Chondrocyte (in vitro differentiated cells): ENCODE measurements around the gene SNW1. TPM values are rescaled to one million over a fixed set of nuclear protein-coding genes. Genes with fewer than 3 reads are reported as not detected.
"Not testable (repeated sequence)": the region's sequence is repeated elsewhere in the genome, so short reads cannot be mapped to it uniquely, and the experiment has no call there.

Experiments used
- DNase-seq: peaks from one replicate; pipeline ENCODE4 v3.0.0; 2021; ENCODE audit warnings: mixed read lengths, low spot score
- H3K27ac Mint-ChIP-seq: one replicate; pipeline ENCODE4 v1.8.0; 2021; ENCODE audit warnings: mild to moderate bottlenecking, moderate library complexity, mixed read lengths; ENCODE audit not compliant: unreplicated experiment
- H3K27me3 Mint-ChIP-seq: 2 replicates; pipeline ENCODE4 v1.8.0; 2021; ENCODE audit warnings: low read depth, mixed read lengths
- H3K36me3 Mint-ChIP-seq: 2 replicates; pipeline ENCODE4 v1.8.0; 2021; ENCODE audit warnings: low read depth, mixed read lengths
- H3K4me1 Mint-ChIP-seq: 2 replicates; pipeline ENCODE4 v1.8.0; 2021; ENCODE audit warnings: low read depth, mild to moderate bottlenecking, mixed read lengths
- H3K4me3 Mint-ChIP-seq: one replicate; pipeline ENCODE4 v1.8.0; 2021; ENCODE audit warnings: mild to moderate bottlenecking, moderate library complexity, mixed read lengths; ENCODE audit not compliant: unreplicated experiment
- H3K9me3 Mint-ChIP-seq: 2 replicates; pipeline ENCODE4 v1.8.0; 2021; ENCODE audit warnings: low read depth, mixed read lengths
- CTCF ChIP-seq: fragments of 200-600 bp; sonication (generic); IDR thresholded peaks from 2 replicates; pipeline ENCODE4 v1.5.0; 2021; ENCODE audit warnings: antibody characterized with exemption, mild to moderate bottlenecking, moderate library complexity
- total RNA-seq: library from RNA; stranded (reverse); gene quantifications from 3 replicates; pipeline ENCODE4 v1.2.1, GENCODE V29; 2021

The SNW1 gene
- total RNA-seq, 1 donor from 2014 or later, result 61.7 TPM

GRCh38 chr14:77800814-77801213 is 39.9 kb upstream of the SNW1 start:
- H3K9me3 Mint-ChIP-seq, result no peaks in the 10 kb centered on the region
- peak overlapping the region; percentile 87 for H3K4me3 Mint-ChIP-seq
- no peak for DNase-seq
- no peak overlapping the region for H3K27ac Mint-ChIP-seq
- peaks cover 10% of the 10 kb centered on the region for H3K4me1 Mint-ChIP-seq
- TF ChIP-seq CTCF, result no peak
- H3K36me3 Mint-ChIP-seq, result no peaks in the 10 kb centered on the region
- H3K27me3 Mint-ChIP-seq, result no peaks in the 10 kb centered on the region

GRCh38 chr14:77799863-77800730 is 39.1 kb upstream of the SNW1 start, which contains the start of gene ADCK1:
TSS of gene ADCK1 (plus strand) at chr14:77800109. CDS start at chr14:77818979, 18,870 bp downstream.
- H3K27me3 Mint-ChIP-seq, result no peaks in the 10 kb centered on the region
- peak within 1 kb of the TSS; percentile 87 for H3K4me3 Mint-ChIP-seq

GRCh38 chr14:77799456-77799855 is 38.5 kb upstream of the SNW1 start:
- not testable (repeated sequence) for H3K9me3 Mint-ChIP-seq, H3K36me3 Mint-ChIP-seq, DNase-seq, H3K27ac Mint-ChIP-seq, H3K27me3 Mint-ChIP-seq
- H3K4me1 Mint-ChIP-seq, result peaks cover 14% of the 10 kb centered on the region
- H3K4me3 Mint-ChIP-seq, result peak overlapping the region; percentile 87

More at GRCh38 chr14:77799863-77800730, 39.1 kb upstream of the SNW1 start, which contains the start of gene ADCK1:
- peak within 1 kb of the TSS; percentile 88 for H3K27ac Mint-ChIP-seq
- peaks cover 14% of the 10 kb centered on the region for H3K4me1 Mint-ChIP-seq
- H3K9me3 Mint-ChIP-seq, result no peaks in the 10 kb centered on the region
- TF ChIP-seq CTCF, result peak; percentile 72
- H3K36me3 Mint-ChIP-seq, result no peaks in the 10 kb centered on the region
- peak; percentile 96 for DNase-seq

GRCh38 chr14:77794357-77794756 is 33.4 kb upstream of the SNW1 start:
- TF ChIP-seq CTCF, result no peak
- H3K9me3 Mint-ChIP-seq, result no peaks in the 10 kb centered on the region
- no peaks in the 10 kb centered on the region for H3K36me3 Mint-ChIP-seq
- no peak overlapping the region for H3K4me3 Mint-ChIP-seq
- DNase-seq, result no peak
- no peak overlapping the region for H3K27ac Mint-ChIP-seq
- H3K4me1 Mint-ChIP-seq, result peaks cover 4% of the 10 kb centered on the region
- peaks cover 11% of the 10 kb centered on the region for H3K27me3 Mint-ChIP-seq

GRCh38 chr14:77793255-77793654 is 32.3 kb upstream of the SNW1 start:
- H3K36me3 Mint-ChIP-seq, H3K4me3 Mint-ChIP-seq, H3K9me3 Mint-ChIP-seq, H3K4me1 Mint-ChIP-seq, DNase-seq, H3K27ac Mint-ChIP-seq: not testable (repeated sequence)
- peaks cover 16% of the 10 kb centered on the region for H3K27me3 Mint-ChIP-seq

- no peaks in the 10 kb centered on the region for H3K9me3 Mint-ChIP-seq
- H3K4me1 Mint-ChIP-seq, result peaks cover 4% of the 10 kb centered on the region
- no peak for TF ChIP-seq CTCF
- no peaks in the 10 kb centered on the region for H3K36me3 Mint-ChIP-seq
- DNase-seq, result no peak
- H3K27ac Mint-ChIP-seq, result no peak overlapping the region
- no peak overlapping the region for H3K4me3 Mint-ChIP-seq
- peaks cover 16% of the 10 kb centered on the region for H3K27me3 Mint-ChIP-seq
These were observed 30.3 kb upstream of the SNW1 start for GRCh38 chr14:77791225-77791600.
